ENCODE results near the gene OSER1.

DNA sequence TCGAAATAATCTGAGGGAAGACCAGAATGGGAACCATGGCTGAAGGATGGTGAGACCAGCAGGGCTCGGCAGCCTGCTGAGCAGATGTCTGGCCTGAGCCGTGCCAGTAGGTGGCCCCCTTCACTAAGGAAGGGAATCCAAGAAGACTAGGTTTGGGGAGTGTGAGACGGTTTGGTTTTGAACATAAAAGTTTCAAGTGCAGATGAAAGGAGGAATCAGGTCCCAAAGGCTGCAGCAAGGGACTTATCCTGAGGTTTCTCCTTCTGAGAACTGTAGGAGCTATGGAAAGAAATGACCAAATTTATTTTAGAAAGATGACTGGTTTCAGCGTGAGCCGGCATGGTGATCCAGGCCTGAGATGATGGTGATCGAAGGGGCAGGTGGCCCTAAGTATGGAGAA is 4.6 kb upstream of the OSER1 start:
- TF ChIP-seq, protein P1, sequence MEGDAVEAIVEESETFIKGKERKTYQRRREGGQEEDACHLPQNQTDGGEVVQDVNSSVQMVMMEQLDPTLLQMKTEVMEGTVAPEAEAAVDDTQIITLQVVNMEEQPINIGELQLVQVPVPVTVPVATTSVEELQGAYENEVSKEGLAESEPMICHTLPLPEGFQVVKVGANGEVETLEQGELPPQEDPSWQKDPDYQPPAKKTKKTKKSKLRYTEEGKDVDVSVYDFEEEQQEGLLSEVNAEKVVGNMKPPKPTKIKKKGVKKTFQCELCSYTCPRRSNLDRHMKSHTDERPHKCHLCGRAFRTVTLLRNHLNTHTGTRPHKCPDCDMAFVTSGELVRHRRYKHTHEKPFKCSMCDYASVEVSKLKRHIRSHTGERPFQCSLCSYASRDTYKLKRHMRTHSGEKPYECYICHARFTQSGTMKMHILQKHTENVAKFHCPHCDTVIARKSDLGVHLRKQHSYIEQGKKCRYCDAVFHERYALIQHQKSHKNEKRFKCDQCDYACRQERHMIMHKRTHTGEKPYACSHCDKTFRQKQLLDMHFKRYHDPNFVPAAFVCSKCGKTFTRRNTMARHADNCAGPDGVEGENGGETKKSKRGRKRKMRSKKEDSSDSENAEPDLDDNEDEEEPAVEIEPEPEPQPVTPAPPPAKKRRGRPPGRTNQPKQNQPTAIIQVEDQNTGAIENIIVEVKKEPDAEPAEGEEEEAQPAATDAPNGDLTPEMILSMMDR (optimal IDR thresholded peaks at IDR 0.05 in 1 of 3, IDR thresholded peaks at IDR 0.05 in 1 of 3, conservative IDR thresholded peaks at IDR 0.05 in 1 of 3; ENCODE audit: extremely low read depth in 1 of 3, insufficient read depth in 2 of 3, low read length in 3 of 3) = peak; percentile 88 to 94 (median 89)
- no peak for TF ChIP-seq EZH2 (IDR thresholded peaks at IDR 0.05; ENCODE audit: low read length)
